Measurements from ENCODE around the gene BCL6. TPM values are rescaled to one million over a fixed set of nuclear protein-coding genes. Genes with fewer than 3 reads are reported as not detected.

Gene BCL6
- total and polyA plus RNA-seq, 2 donors (not counting 3 experiments of a cell fraction or from before 2014, with no cell fraction given) = 6.9 to 12.1 TPM

GRCh38 chr3:187733371-187733770 lies 11.9 kb downstream of the BCL6 start:
- peaks cover 17% of the 10 kb centered on the region for H3K4me1 ChIP-seq (ENCODE audit: control insufficient read depth, extremely low read depth, insufficient read depth, low read length)
- no peaks in the 10 kb centered on the region for H3K9me1 ChIP-seq (replicated peaks; ENCODE audit: control insufficient read depth, extremely low read depth, insufficient read depth, low read length)
- DNase-seq (ENCODE audit: low read depth, low spot score) = no peak
- H3K4me3 ChIP-seq (replicated peaks in 1 of 3; ENCODE audit: insufficient read depth in 1 of 3, low read depth in 1 of 3, low read length in 3 of 3) = no peak overlapping the region
- intact Hi-C loops (cut with micrococcal nuclease) (no loop called here), dilution Hi-C loops (cut with MboI; ENCODE audit: extremely low pct_ligation_motif_present, low sequenced_read_pairs) (loop anchor here (25.0 kb wide), 1 partner anchor 929 kb away; no protein-coding TSS in a partner anchor)
- H3K4me2 ChIP-seq (ENCODE audit: insufficient read depth, low read length) = no peak overlapping the region
- BruUV-seq (replicated peaks) = no TSS peak
- FAIRE-seq = no peak
- no peak overlapping the region for H3K9ac ChIP-seq (replicated peaks; ENCODE audit: extremely low read depth, insufficient read depth, low read length)
- no peak overlapping the region for H2AFZ ChIP-seq (ENCODE audit: low read depth, low read length)
- no peak for TF ChIP-seq EZH2 (IDR thresholded peaks at IDR 0.05; ENCODE audit: borderline replicate concordance, low read depth, low read length, severe bottlenecking)
- TF ChIP-seq POLR2A (IDR thresholded peaks at IDR 0.05; ENCODE audit: low read depth, low read length) = no peak
- TF ChIP-seq CTCF (IDR thresholded peaks at IDR 0.05; ENCODE audit: extremely low read depth in 1 of 2, insufficient read depth in 1 of 2, low read depth in 1 of 2, low read length in 2 of 2) = no peak
- TF ChIP-seq MYC (IDR thresholded peaks at IDR 0.05; ENCODE audit: low read depth, low read length) = no peak
- TF ChIP-seq GATA2 (IDR thresholded peaks at IDR 0.05; ENCODE audit: insufficient read depth, insufficient read length, low read depth, low read length) = no peak
- no peak for TF ChIP-seq JUN (IDR thresholded peaks at IDR 0.05; ENCODE audit: borderline replicate concordance, insufficient read depth, insufficient read length, low read depth)
- TF ChIP-seq FOS (IDR thresholded peaks at IDR 0.05; ENCODE audit: borderline replicate concordance, insufficient read depth, low read length) = no peak
- TF ChIP-seq MAX (IDR thresholded peaks at IDR 0.05; ENCODE audit: insufficient read depth, insufficient read length) = no peak
- no peak for TF ChIP-seq POLR2AphosphoS5 (IDR thresholded peaks at IDR 0.05; ENCODE audit: insufficient read depth, low read depth, low read length)
- H3K36me3 ChIP-seq (ENCODE audit: control insufficient read depth in 2 of 2, extremely low read depth in 1 of 2, insufficient read depth in 2 of 2, low read length in 2 of 2) = peaks cover 5 to 20% of the 10 kb centered on the region in 2 experiments
- ChIA-PET CTCF (no interaction called here), POLR2A (no interaction called here)
- H3K27me3 ChIP-seq (ENCODE audit: control insufficient read depth in 2 of 2, insufficient read depth in 2 of 2, low read length in 2 of 2) = no peaks in the 10 kb centered on the region
- no peak overlapping the region for H3K27ac ChIP-seq (ENCODE audit: insufficient read depth, low read depth, low read length)
- no peaks in the 10 kb centered on the region for H4K20me1 ChIP-seq (replicated peaks; ENCODE audit: control insufficient read depth, extremely low read depth, insufficient read depth, low read length)
- H3K9me3 ChIP-seq (replicated peaks; ENCODE audit: control insufficient read depth, insufficient read depth, low read length) = no peaks in the 10 kb centered on the region
- peaks cover 18% of the 10 kb centered on the region for H3K79me2 ChIP-seq (ENCODE audit: control insufficient read depth, insufficient read depth, low read length)

Measured in endothelial cell of umbilical vein (primary cell).